Activated T-cell treated with anti-CD3 and anti-CD28 coated beads, Interleukin-2, amount 50 U/mL, for 4 hours (primary cell): ENCODE measurements around the gene HEYL. TPM values are rescaled to one million over a fixed set of nuclear protein-coding genes. Genes with fewer than 3 reads are reported as not detected.

Experiments used
- ATAC-seq, 2 donors: fragments of 200-7000 bp; cut with Tn5 transposase; one replicate each; pipeline ENCODE4 v1.10.0; 2021
- DNase-seq: peaks from one replicate; pipeline ENCODE4 v3.0.0-alpha.2; 2020
- H3K27me3 Mint-ChIP-seq: one replicate; pipeline ENCODE4 v1.8.0; 2021; ENCODE audit warnings: low read depth, mixed read lengths
- H3K36me3 Mint-ChIP-seq: one replicate; pipeline ENCODE4 v1.8.0; 2022; ENCODE audit warnings: mixed read lengths; ENCODE audit not compliant: insufficient read depth
- H3K4me1 Mint-ChIP-seq: one replicate; pipeline ENCODE4 v1.8.0; 2021; ENCODE audit warnings: low read depth, mixed read lengths
- H3K4me3 Mint-ChIP-seq: one replicate; pipeline ENCODE4 v1.8.0; 2021; ENCODE audit warnings: mild to moderate bottlenecking, moderate library complexity, mixed read lengths
- H3K9me3 Mint-ChIP-seq: one replicate; pipeline ENCODE4 v1.8.0; 2021; ENCODE audit warnings: mixed read lengths
- total RNA-seq, 3 donors: library from RNA; stranded (reverse); gene quantifications; one replicate each; pipeline ENCODE4 v1.2.1, GENCODE V29; 2021

The HEYL gene
- total RNA-seq, 3 donors from 2014 or later, result 0.05 to 0.11 (median 0.08) TPM

GRCh38 chr1:39656391-39656790 is 16.9 kb upstream of the HEYL start:
- peaks cover 4% of the 10 kb centered on the region for H3K27me3 Mint-ChIP-seq

GRCh38 chr1:39655578-39656268 is 16.3 kb upstream of the HEYL start:
- H3K9me3 Mint-ChIP-seq, result no peaks in the 10 kb centered on the region
- DNase-seq (no peak), ATAC-seq (no peak)
- peaks cover 4% of the 10 kb centered on the region for H3K27me3 Mint-ChIP-seq
- H3K36me3 Mint-ChIP-seq, result no peaks in the 10 kb centered on the region
- H3K4me1 Mint-ChIP-seq, result peaks cover 9% of the 10 kb centered on the region
- no peak overlapping the region for H3K4me3 Mint-ChIP-seq

More at GRCh38 chr1:39656391-39656790, 16.9 kb upstream of the HEYL start:
- no peaks in the 10 kb centered on the region for H3K36me3 Mint-ChIP-seq
- ATAC-seq, result no peak
- peaks cover 9% of the 10 kb centered on the region for H3K4me1 Mint-ChIP-seq
- no peak for DNase-seq
- no peak overlapping the region for H3K4me3 Mint-ChIP-seq
- no peaks in the 10 kb centered on the region for H3K9me3 Mint-ChIP-seq

GRCh38 chr1:39654291-39654690 is 14.8 kb upstream of the HEYL start:
- Mint-ChIP-seq H3K4me1 (peaks cover 9% of the 10 kb centered on the region), H3K27me3 (peaks cover 4% of the 10 kb centered on the region), H3K9me3 (no peaks in the 10 kb centered on the region), H3K36me3 (no peaks in the 10 kb centered on the region), H3K4me3 (no peak overlapping the region)
- ATAC-seq (no peak), DNase-seq (no peak)

GRCh38 chr1:39653546-39654031 is 14.1 kb upstream of the HEYL start:
- Mint-ChIP-seq H3K27me3 (peaks cover 4% of the 10 kb centered on the region), H3K4me1 (peaks cover 9% of the 10 kb centered on the region), H3K36me3 (no peaks in the 10 kb centered on the region), H3K9me3 (no peaks in the 10 kb centered on the region), H3K4me3 (no peak overlapping the region)
- peak; percentile 78 for ATAC-seq
- peak; percentile 69 for DNase-seq

GRCh38 chr1:39652554-39652953 is 13.1 kb upstream of the HEYL start:
- DNase-seq, result no peak
- no peak for ATAC-seq

GRCh38 chr1:39652105-39652504 is 12.7 kb upstream of the HEYL start:
- Mint-ChIP-seq H3K4me3 (no peak overlapping the region), H3K4me1 (peaks cover 4% of the 10 kb centered on the region), H3K27me3 (peaks cover 4% of the 10 kb centered on the region), H3K9me3 (no peaks in the 10 kb centered on the region), H3K36me3 (no peaks in the 10 kb centered on the region)
- ATAC-seq (no peak), DNase-seq (no peak)

More at GRCh38 chr1:39652554-39652953, 13.1 kb upstream of the HEYL start:
- Mint-ChIP-seq H3K36me3 (no peaks in the 10 kb centered on the region), H3K27me3 (peaks cover 4% of the 10 kb centered on the region), H3K4me3 (no peak overlapping the region), H3K4me1 (peaks cover 6% of the 10 kb centered on the region), H3K9me3 (no peaks in the 10 kb centered on the region)

GRCh38 chr1:39650431-39650830 is 11.0 kb upstream of the HEYL start:
- Mint-ChIP-seq H3K9me3 (no peaks in the 10 kb centered on the region), H3K4me1 (peaks cover 3% of the 10 kb centered on the region), H3K27me3 (peaks cover 4% of the 10 kb centered on the region), H3K36me3 (no peaks in the 10 kb centered on the region), H3K4me3 (no peak overlapping the region)
- ATAC-seq (no peak), DNase-seq (no peak)

- H3K4me1 Mint-ChIP-seq, result peaks cover 3% of the 10 kb centered on the region
- no peak overlapping the region for H3K4me3 Mint-ChIP-seq
- H3K27me3 Mint-ChIP-seq, result peaks cover 4% of the 10 kb centered on the region
These were observed 10.3 kb upstream of the HEYL start for GRCh38 chr1:39649636-39650185.

GRCh38 chr1:39648496-39648895 is 9.1 kb upstream of the HEYL start:
- DNase-seq, result no peak
- no peak for ATAC-seq
- Mint-ChIP-seq H3K36me3 (no peaks in the 10 kb centered on the region), H3K27me3 (no peaks in the 10 kb centered on the region), H3K4me1 (peaks cover 3% of the 10 kb centered on the region), H3K9me3 (no peaks in the 10 kb centered on the region), H3K4me3 (no peak overlapping the region)

More at GRCh38 chr1:39649636-39650185, 10.3 kb upstream of the HEYL start:
- ATAC-seq, result no peak
- H3K9me3 Mint-ChIP-seq, result no peaks in the 10 kb centered on the region
- H3K36me3 Mint-ChIP-seq, result no peaks in the 10 kb centered on the region
- no peak for DNase-seq

GRCh38 chr1:39647247-39647646 is 7.8 kb upstream of the HEYL start:
- H3K4me3 Mint-ChIP-seq, result no peak overlapping the region
- DNase-seq, result no peak
- no peaks in the 10 kb centered on the region for H3K9me3 Mint-ChIP-seq
- H3K4me1 Mint-ChIP-seq, result no peaks in the 10 kb centered on the region
- no peaks in the 10 kb centered on the region for H3K36me3 Mint-ChIP-seq
- ATAC-seq, result no peak
- no peaks in the 10 kb centered on the region for H3K27me3 Mint-ChIP-seq

- Mint-ChIP-seq H3K36me3 (no peaks in the 10 kb centered on the region), H3K4me1 (no peaks in the 10 kb centered on the region), H3K27me3 (no peaks in the 10 kb centered on the region), H3K4me3 (no peak overlapping the region), H3K9me3 (no peaks in the 10 kb centered on the region)
- DNase-seq (no peak), ATAC-seq (no peak)
These were observed 7.0 kb upstream of the HEYL start for GRCh38 chr1:39646232-39647081.

GRCh38 chr1:39645411-39646043 is 6.1 kb upstream of the HEYL start:
- no peaks in the 10 kb centered on the region for H3K27me3 Mint-ChIP-seq
- DNase-seq (no peak), ATAC-seq (no peak)
- H3K4me1 Mint-ChIP-seq, result no peaks in the 10 kb centered on the region
- no peaks in the 10 kb centered on the region for H3K9me3 Mint-ChIP-seq
- no peak overlapping the region for H3K4me3 Mint-ChIP-seq
- H3K36me3 Mint-ChIP-seq, result no peaks in the 10 kb centered on the region

- ATAC-seq (no peak), DNase-seq (no peak)
- Mint-ChIP-seq H3K4me3 (no peak overlapping the region), H3K4me1 (no peaks in the 10 kb centered on the region), H3K27me3 (no peaks in the 10 kb centered on the region), H3K9me3 (no peaks in the 10 kb centered on the region), H3K36me3 (no peaks in the 10 kb centered on the region)
These were observed 4.3 kb upstream of the HEYL start for GRCh38 chr1:39643705-39644104.

- DNase-seq (no peak), ATAC-seq (no peak)
- Mint-ChIP-seq H3K9me3 (no peaks in the 10 kb centered on the region), H3K27me3 (peaks cover 6% of the 10 kb centered on the region), H3K4me3 (no peak overlapping the region), H3K4me1 (no peaks in the 10 kb centered on the region), H3K36me3 (no peaks in the 10 kb centered on the region)
These were observed 3.4 kb upstream of the HEYL start for GRCh38 chr1:39642796-39643195.
